WTC11 (cell line): ENCODE measurements around the gene TSPAN32. TPM values are rescaled to one million over a fixed set of nuclear protein-coding genes. Genes with fewer than 3 reads are reported as not detected.

Experiments used
- ATAC-seq: fragments of 200-7000 bp; cut with Tn5 transposase; 2 replicates; pipeline ENCODE4 v1.10.0; 2021; ENCODE audit warnings: mild to moderate bottlenecking, moderate library complexity
- CTCF ChIA-PET: fragments of 300-600 bp; sonication (Branson Sonifier 250); formaldehyde crosslinking; loops from one replicate; lab custom pipeline; 2021; ENCODE audit warnings: antibody characterized with exemption; lab: Charles Lee
- POLR2A ChIA-PET: fragments of 350-600 bp; sonication (Branson Sonifier 250); formaldehyde crosslinking; loops from one replicate; lab custom pipeline; 2021; ENCODE audit warnings: antibody characterized with exemption; lab: Charles Lee
- DNase-seq: peaks from one replicate; pipeline ENCODE4 v3.0.0; 2021; ENCODE audit warnings: low spot score
- H3K27ac Mint-ChIP-seq: 2 replicates; pipeline ENCODE4 v1.8.0; 2021; ENCODE audit warnings: mixed read lengths
- H3K27me3 Mint-ChIP-seq: 2 replicates; pipeline ENCODE4 v1.8.0; 2021; ENCODE audit warnings: low read depth, mild to moderate bottlenecking, moderate library complexity, mixed read lengths
- H3K36me3 Mint-ChIP-seq: 2 replicates; pipeline ENCODE4 v1.8.0; 2021; ENCODE audit warnings: mixed read lengths
- H3K4me1 Mint-ChIP-seq: 2 replicates; pipeline ENCODE4 v1.8.0; 2022; ENCODE audit warnings: mixed read lengths
- H3K4me3 Mint-ChIP-seq: 2 replicates; pipeline ENCODE4 v1.8.0; 2021; ENCODE audit warnings: mild to moderate bottlenecking, moderate library complexity, mixed read lengths
- H3K9me3 Mint-ChIP-seq: 2 replicates; pipeline ENCODE4 v1.8.0; 2021; ENCODE audit warnings: mixed read lengths
- EMX1 ChIP-seq: fragments of 250-450 bp; sonication (Bioruptor Pico); IDR thresholded peaks from 2 replicates; pipeline ENCODE4 v1.8.0; 2021; ENCODE audit warnings: mild to moderate bottlenecking
- FOXJ3 ChIP-seq: sonication (generic); formaldehyde crosslinking; IDR thresholded peaks from 2 replicates; pipeline ENCODE4 v1.9.0; 2021; ENCODE audit warnings: missing genetic modification reagents, mild to moderate bottlenecking, borderline replicate concordance
- JUN ChIP-seq: sonication (generic); formaldehyde crosslinking; IDR thresholded peaks from 2 replicates; pipeline ENCODE4 v1.8.0; 2023; ENCODE audit warnings: mild to moderate bottlenecking, missing genetic modification reagents
- NFATC4 ChIP-seq: fragments of 250-450 bp; sonication (Bioruptor Pico); IDR thresholded peaks from 2 replicates; pipeline ENCODE4 v1.9.0; 2021; ENCODE audit warnings: mild to moderate bottlenecking
- PRRX2 ChIP-seq: fragments of 250-450 bp; sonication (Bioruptor Pico); IDR thresholded peaks from 2 replicates; pipeline ENCODE4 v1.8.0; 2021; ENCODE audit warnings: mild to moderate bottlenecking
- TP53 ChIP-seq: sonication (generic); formaldehyde crosslinking; IDR thresholded peaks from 2 replicates; pipeline ENCODE4 v1.8.1; 2023; ENCODE audit warnings: mild to moderate bottlenecking, missing genetic modification reagents
- ZNF138 ChIP-seq: sonication (generic); formaldehyde crosslinking; conservative IDR thresholded peaks from 2 replicates; pipeline ENCODE4 v1.8.1; 2022; ENCODE audit warnings: mild to moderate bottlenecking, moderate library complexity, missing genetic modification reagents
- ZNF317 ChIP-seq: sonication (generic); formaldehyde crosslinking; IDR thresholded peaks from 2 replicates; pipeline ENCODE4 v1.8.1; 2023; ENCODE audit warnings: low read depth, mild to moderate bottlenecking, moderate library complexity, missing genetic modification reagents, borderline replicate concordance
- total RNA-seq: library from RNA; stranded (reverse); gene quantifications from 3 replicates; pipeline ENCODE4 v1.2.3, GENCODE V29; 2021
- TF ChIP-seq, protein P1 (sequence below): sonication (generic); formaldehyde crosslinking; IDR thresholded peaks from 2 replicates; pipeline ENCODE4 v1.8.0; 2022; ENCODE audit warnings: missing genetic modification reagents
- TF ChIP-seq, protein P2 (sequence below): sonication (generic); formaldehyde crosslinking; conservative IDR thresholded peaks from 2 replicates; pipeline ENCODE4 v1.8.1; 2022; ENCODE audit warnings: mild to moderate bottlenecking, missing genetic modification reagents
- TF ChIP-seq, protein P3 (sequence below): sonication (generic); formaldehyde crosslinking; IDR thresholded peaks from 2 replicates; pipeline ENCODE4 v1.8.1; 2023; ENCODE audit warnings: mild to moderate bottlenecking, missing genetic modification reagents, borderline replicate concordance
- TF ChIP-seq, protein P4 (sequence below): fragments of 200-600 bp; IDR thresholded peaks from 2 replicates; pipeline ENCODE4 v1.8.0; 2022; ENCODE audit warnings: antibody characterized with exemption
- TF ChIP-seq, protein P5 (sequence below): sonication (generic); formaldehyde crosslinking; IDR thresholded peaks from 2 replicates; pipeline ENCODE4 v1.8.1; 2023; ENCODE audit warnings: mild to moderate bottlenecking, missing genetic modification reagents
- TF ChIP-seq, protein P6 (sequence below): sonication (generic); formaldehyde crosslinking; IDR thresholded peaks from 2 replicates; pipeline ENCODE4 v1.8.1; 2023; ENCODE audit warnings: mild to moderate bottlenecking, missing genetic modification reagents

The TSPAN32 gene
- total RNA-seq, 1 experiment from 2014 or later = not detected

DNA sequence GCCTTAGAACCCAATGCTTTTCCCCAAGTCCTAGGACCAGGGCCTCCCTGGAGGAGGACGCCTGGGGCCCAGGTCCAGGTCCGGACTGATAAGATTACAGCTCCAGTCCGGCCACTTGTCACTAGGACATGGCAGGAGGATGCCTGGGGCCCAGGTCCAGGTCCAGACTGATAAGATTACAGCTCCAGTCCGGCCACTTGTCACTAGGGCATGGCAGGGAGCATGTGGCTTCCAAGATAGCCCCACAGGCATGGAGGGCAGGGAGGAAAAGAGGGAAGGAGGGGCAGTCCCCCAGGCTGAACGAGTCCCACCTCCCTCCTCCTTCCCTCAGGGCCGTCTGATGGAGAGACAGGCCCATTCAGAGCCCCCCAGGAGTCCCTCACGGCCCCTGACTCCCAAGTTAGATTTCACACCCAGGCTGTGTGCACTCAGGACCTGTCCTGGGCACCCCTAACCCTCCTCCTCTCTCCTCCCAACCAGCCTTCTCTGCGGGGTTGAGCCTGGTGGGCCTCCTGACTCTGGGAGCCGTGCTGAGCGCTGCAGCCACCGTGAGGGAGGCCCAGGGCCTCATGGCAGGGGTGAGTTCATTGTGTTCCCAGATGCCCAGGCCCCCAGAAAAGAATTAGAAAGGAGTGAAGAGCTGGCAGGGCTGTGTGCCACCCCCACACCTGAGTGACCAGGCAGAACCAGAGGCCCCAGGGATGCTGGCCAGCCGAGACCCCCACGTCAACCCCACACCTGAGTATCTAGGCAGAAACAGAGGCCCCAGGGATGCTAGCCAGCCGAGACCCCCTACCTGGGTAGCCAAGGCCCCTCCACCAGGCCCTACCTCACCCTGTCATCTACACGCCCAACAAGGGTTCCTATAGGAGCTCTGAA lies 2.1 kb downstream of the TSPAN32 start (continued):
- TF ChIP-seq, protein P1, sequence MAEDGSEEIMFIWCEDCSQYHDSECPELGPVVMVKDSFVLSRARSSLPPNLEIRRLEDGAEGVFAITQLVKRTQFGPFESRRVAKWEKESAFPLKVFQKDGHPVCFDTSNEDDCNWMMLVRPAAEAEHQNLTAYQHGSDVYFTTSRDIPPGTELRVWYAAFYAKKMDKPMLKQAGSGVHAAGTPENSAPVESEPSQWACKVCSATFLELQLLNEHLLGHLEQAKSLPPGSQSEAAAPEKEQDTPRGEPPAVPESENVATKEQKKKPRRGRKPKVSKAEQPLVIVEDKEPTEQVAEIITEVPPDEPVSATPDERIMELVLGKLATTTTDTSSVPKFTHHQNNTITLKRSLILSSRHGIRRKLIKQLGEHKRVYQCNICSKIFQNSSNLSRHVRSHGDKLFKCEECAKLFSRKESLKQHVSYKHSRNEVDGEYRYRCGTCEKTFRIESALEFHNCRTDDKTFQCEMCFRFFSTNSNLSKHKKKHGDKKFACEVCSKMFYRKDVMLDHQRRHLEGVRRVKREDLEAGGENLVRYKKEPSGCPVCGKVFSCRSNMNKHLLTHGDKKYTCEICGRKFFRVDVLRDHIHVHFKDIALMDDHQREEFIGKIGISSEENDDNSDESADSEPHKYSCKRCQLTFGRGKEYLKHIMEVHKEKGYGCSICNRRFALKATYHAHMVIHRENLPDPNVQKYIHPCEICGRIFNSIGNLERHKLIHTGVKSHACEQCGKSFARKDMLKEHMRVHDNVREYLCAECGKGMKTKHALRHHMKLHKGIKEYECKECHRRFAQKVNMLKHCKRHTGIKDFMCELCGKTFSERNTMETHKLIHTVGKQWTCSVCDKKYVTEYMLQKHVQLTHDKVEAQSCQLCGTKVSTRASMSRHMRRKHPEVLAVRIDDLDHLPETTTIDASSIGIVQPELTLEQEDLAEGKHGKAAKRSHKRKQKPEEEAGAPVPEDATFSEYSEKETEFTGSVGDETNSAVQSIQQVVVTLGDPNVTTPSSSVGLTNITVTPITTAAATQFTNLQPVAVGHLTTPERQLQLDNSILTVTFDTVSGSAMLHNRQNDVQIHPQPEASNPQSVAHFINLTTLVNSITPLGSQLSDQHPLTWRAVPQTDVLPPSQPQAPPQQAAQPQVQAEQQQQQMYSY (CRISPR knock-in tag) = no peak
- TF ChIP-seq, all 79 proteins: peak for 0

DNA sequence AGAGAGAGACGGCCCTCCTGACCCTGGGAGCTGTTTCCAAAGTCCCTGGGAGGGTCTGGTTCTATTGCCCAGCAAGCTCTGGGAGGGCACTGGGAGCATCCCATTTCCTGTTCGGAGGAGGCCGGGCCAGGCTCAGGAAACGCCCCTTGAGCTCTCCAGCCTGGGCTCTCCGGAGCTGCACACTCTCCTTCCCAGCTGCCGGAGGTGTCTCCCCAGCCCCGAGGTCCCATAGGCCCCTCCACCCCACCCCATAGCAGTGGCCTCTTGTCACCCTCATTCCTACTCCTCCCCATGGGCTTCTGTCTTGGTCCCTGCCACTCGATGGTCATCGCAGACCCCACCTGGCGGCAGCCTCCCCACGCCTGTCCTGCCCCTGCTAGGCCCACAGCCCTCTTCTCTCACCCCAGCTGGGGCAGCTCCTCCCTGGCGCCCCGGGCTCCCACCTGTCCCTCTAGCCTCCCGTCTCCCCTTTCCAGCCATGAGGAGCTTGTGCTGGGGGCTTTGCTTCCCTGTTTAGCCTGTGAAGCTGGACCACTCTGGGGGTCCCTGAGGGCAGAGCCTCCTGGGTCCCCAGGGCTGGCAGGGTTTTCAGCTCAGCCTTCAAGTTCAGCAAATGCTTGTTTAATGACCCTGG lies 2.8 kb downstream of the TSPAN32 start:
- Mint-ChIP-seq H3K9me3 (no peaks in the 10 kb centered on the region), H3K27me3 (no peaks in the 10 kb centered on the region), H3K36me3 (no peaks in the 10 kb centered on the region), H3K4me3 (no peak overlapping the region), H3K4me1 (peaks cover 4% of the 10 kb centered on the region), H3K27ac (no peak overlapping the region)
- no peak for ATAC-seq
- ChIA-PET POLR2A (interaction anchor here (1.0 to 1.4 kb wide), 4 partner anchors 26 to 116 kb away, joined by 3 to 4 read pairs (median 4); partner anchors contain the start of gene TSSC4), CTCF (interaction anchor here (0.5 to 11.0 kb wide), 49 partner anchors 8 to 652 kb away, joined by 3 to 398 read pairs (median 5); partner anchors contain the start of genes ASCL2, CD81 and TSSC4)
- DNase-seq = no peak
- no peak for TF ChIP-seq JUN (CRISPR knock-in tag)
- no peak for TF ChIP-seq TP53
- TF ChIP-seq, protein P2, sequence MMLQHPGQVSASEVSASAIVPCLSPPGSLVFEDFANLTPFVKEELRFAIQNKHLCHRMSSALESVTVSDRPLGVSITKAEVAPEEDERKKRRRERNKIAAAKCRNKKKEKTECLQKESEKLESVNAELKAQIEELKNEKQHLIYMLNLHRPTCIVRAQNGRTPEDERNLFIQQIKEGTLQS (CRISPR knock-in tag) = no peak
- no peak for TF ChIP-seq EMX1 (CRISPR knock-in tag)
- TF ChIP-seq, protein P3, sequence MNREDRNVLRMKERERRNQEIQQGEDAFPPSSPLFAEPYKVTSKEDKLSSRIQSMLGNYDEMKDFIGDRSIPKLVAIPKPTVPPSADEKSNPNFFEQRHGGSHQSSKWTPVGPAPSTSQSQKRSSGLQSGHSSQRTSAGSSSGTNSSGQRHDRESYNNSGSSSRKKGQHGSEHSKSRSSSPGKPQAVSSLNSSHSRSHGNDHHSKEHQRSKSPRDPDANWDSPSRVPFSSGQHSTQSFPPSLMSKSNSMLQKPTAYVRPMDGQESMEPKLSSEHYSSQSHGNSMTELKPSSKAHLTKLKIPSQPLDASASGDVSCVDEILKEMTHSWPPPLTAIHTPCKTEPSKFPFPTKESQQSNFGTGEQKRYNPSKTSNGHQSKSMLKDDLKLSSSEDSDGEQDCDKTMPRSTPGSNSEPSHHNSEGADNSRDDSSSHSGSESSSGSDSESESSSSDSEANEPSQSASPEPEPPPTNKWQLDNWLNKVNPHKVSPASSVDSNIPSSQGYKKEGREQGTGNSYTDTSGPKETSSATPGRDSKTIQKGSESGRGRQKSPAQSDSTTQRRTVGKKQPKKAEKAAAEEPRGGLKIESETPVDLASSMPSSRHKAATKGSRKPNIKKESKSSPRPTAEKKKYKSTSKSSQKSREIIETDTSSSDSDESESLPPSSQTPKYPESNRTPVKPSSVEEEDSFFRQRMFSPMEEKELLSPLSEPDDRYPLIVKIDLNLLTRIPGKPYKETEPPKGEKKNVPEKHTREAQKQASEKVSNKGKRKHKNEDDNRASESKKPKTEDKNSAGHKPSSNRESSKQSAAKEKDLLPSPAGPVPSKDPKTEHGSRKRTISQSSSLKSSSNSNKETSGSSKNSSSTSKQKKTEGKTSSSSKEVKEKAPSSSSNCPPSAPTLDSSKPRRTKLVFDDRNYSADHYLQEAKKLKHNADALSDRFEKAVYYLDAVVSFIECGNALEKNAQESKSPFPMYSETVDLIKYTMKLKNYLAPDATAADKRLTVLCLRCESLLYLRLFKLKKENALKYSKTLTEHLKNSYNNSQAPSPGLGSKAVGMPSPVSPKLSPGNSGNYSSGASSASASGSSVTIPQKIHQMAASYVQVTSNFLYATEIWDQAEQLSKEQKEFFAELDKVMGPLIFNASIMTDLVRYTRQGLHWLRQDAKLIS (CRISPR knock-in tag) = no peak
- no peak for TF ChIP-seq PRRX2 (CRISPR knock-in tag)
- no peak for TF ChIP-seq ZNF138 (CRISPR knock-in tag)
- TF ChIP-seq NFATC4 (CRISPR knock-in tag) = no peak
- TF ChIP-seq ZNF317 (CRISPR knock-in tag) = no peak
- TF ChIP-seq, all 79 proteins: peak for 0

DNA sequence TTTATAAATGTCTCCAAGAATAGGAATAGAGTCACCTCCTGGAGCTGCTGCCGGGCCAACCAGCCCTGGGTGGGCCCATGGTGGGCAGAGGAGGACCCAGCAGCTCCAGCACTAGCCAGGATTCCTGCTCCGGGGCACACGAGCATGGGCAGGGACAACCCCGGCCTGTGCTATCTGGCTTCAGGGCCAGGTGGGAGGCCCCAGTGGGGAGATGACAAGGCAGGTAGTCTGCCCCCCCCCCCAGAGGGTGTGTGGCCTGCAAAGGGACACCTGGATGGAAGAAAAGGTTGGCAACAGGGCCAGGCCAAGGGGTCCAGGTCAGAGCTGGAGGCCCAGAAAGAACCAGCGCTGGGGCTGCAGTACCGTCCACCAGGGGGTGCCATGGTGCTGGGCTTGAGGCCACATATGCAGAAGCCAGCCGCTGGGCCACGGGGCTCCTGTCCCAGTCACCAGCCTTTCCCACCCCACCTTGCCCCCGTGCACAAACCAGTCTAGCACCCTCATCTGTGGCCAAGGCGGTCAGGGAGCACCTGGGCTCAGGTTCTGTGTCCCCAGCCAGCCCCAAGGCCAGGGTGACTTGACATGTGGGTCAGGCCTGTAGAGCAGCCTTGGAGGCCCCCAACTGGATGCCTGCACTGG lies 3.4 kb downstream of the TSPAN32 start:
- TF ChIP-seq, protein P4, sequence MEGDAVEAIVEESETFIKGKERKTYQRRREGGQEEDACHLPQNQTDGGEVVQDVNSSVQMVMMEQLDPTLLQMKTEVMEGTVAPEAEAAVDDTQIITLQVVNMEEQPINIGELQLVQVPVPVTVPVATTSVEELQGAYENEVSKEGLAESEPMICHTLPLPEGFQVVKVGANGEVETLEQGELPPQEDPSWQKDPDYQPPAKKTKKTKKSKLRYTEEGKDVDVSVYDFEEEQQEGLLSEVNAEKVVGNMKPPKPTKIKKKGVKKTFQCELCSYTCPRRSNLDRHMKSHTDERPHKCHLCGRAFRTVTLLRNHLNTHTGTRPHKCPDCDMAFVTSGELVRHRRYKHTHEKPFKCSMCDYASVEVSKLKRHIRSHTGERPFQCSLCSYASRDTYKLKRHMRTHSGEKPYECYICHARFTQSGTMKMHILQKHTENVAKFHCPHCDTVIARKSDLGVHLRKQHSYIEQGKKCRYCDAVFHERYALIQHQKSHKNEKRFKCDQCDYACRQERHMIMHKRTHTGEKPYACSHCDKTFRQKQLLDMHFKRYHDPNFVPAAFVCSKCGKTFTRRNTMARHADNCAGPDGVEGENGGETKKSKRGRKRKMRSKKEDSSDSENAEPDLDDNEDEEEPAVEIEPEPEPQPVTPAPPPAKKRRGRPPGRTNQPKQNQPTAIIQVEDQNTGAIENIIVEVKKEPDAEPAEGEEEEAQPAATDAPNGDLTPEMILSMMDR = peak; percentile 74
- no peak for TF ChIP-seq FOXJ3 (CRISPR knock-in tag)
- TF ChIP-seq, protein P5, sequence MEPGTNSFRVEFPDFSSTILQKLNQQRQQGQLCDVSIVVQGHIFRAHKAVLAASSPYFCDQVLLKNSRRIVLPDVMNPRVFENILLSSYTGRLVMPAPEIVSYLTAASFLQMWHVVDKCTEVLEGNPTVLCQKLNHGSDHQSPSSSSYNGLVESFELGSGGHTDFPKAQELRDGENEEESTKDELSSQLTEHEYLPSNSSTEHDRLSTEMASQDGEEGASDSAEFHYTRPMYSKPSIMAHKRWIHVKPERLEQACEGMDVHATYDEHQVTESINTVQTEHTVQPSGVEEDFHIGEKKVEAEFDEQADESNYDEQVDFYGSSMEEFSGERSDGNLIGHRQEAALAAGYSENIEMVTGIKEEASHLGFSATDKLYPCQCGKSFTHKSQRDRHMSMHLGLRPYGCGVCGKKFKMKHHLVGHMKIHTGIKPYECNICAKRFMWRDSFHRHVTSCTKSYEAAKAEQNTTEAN (CRISPR knock-in tag) = 0 out of 2 replicates have a peak, but pooled peaks have one; percentile 44
- TF ChIP-seq, protein P6, sequence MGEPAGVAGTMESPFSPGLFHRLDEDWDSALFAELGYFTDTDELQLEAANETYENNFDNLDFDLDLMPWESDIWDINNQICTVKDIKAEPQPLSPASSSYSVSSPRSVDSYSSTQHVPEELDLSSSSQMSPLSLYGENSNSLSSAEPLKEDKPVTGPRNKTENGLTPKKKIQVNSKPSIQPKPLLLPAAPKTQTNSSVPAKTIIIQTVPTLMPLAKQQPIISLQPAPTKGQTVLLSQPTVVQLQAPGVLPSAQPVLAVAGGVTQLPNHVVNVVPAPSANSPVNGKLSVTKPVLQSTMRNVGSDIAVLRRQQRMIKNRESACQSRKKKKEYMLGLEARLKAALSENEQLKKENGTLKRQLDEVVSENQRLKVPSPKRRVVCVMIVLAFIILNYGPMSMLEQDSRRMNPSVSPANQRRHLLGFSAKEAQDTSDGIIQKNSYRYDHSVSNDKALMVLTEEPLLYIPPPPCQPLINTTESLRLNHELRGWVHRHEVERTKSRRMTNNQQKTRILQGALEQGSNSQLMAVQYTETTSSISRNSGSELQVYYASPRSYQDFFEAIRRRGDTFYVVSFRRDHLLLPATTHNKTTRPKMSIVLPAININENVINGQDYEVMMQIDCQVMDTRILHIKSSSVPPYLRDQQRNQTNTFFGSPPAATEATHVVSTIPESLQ = no peak
- ChIA-PET CTCF (interaction anchor here (0.5 to 11.0 kb wide), 50 partner anchors 8 to 652 kb away, joined by 3 to 398 read pairs (median 5); partner anchors contain the start of genes ASCL2, CD81 and TSSC4), POLR2A (interaction anchor here (1.0 to 1.4 kb wide), 4 partner anchors 26 to 115 kb away, joined by 3 to 4 read pairs (median 4); partner anchors contain the start of gene TSSC4)
- Mint-ChIP-seq H3K27ac (no peak overlapping the region), H3K9me3 (no peaks in the 10 kb centered on the region), H3K27me3 (no peaks in the 10 kb centered on the region), H3K36me3 (no peaks in the 10 kb centered on the region), H3K4me1 (peaks cover 4% of the 10 kb centered on the region), H3K4me3 (no peak overlapping the region)
- peak; percentile 93 for DNase-seq
- ATAC-seq = peak; percentile 85
